Urothelium cell line (cell line): ENCODE data around the gene CDCA4.
"Not testable (repeated sequence)": the region's sequence is repeated elsewhere in the genome, so short reads cannot be mapped to it uniquely, and the experiment has no call there.

Source experiments
- DNase-seq: peaks from one replicate; pipeline ENCODE4 v3.0.0; 2011; ENCODE audit warnings: low spot score, mixed read lengths
- FAIRE-seq: peaks from 2 replicates; lab custom pipeline; 2011; peaks lifted over from hg19 to GRCh38; lab: Jason Lieb, UNC

The CDCA4 gene

DNA sequence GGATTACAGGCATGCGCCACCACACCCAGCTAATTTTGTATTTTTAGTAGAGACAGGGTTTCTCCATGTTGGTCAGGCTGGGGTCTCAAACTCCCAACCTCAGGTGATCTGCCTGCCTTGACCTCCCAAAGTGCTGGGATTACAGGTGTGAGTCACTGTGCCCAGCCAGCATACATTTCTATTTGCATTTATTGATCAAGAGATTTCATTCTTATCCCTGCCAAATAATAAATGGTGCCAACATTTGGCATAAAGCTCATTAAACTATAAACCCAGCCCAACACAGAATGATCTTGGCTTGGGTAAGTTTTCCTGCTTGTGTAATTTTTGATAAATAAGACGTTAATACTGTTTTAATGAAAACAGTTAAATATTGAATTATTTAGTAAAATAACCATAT is 14.7 kb upstream of the CDCA4 start:
- not testable (repeated sequence) for FAIRE-seq

DNA sequence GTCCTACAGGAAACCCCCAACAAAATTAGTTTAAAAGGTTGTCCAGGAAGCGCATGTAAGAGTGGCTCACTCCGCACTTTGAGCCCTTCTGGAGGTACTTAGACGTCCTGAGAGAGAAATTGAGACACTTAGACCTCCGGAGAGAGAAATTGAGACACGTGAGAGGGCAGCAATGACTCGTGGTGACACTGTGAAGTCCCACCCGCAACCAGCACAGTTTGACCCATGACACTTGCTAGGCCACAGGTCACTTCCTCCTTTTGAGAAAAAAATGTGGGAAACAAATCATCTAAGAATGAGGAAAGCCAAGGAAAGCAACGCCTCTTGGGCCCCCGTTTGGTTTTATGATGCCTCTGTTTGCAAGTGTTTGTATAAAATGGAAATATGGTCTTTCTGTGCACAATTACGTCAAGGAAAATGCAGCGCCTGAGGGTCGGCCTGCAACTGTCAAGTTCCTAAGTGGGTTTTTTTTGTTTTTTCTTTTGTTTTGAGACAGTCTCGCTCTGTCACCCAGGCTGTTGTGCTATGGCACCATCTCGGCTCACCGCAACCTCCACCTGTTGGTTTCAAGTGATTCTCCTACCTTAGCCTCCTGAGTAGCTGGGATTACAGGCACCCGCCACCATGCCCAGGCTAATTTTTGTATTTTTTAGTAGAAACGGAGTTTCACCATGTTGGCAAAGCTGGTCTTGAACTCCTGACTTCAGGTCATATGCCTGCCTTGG is 13.6 kb upstream of the CDCA4 start:
- DNase-seq (no peak), FAIRE-seq (no peak)

More for the DNA sequence above, 14.7 kb upstream of the CDCA4 start:
- DNase-seq, result not testable (repeated sequence)

DNA sequence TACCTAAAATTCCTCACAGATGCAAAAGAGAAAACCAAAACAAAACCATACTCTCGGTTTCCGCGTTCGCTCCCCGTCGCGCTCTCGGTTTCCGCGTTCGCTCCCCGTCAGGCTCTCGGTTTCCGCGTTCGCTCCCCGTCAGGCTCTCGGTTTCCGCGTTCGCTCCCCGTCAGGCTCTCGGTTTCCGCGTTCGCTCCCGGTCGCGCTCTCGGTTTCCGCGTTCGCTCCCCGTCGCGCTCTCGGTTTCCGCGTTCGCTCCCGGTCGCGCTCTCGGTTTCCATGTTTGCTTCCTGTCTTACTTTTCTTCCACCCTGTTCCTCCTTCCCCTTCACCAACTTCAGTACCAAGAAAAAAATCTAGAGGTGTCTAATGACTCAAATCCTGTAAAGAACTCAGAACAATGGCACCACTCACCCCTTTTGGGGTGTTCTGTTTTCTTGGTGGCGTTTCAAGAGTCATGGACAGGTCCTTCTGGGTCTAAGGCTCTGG is 12.6 kb upstream of the CDCA4 start:
- not testable (repeated sequence) for DNase-seq, FAIRE-seq

DNA sequence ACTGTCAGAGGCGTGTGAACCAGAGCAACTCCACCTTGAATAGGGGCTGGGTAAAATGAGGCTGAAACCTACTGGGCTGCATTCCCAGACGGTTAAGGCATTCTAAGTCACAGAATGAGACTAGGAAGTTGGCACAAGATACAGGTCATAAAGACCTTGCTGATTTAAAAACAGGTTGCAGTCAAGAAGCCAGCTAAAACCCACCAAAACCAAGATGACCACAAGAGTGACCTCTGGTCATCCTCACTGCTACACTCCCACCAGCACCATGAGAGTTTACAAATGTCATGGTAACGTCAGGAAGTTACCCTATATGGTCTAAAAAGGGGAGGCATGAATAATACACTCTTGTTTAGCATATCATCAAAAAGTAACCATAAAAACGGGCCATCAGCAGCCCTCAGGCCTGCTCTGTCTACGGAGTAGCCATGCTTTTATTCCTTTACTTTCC is 11.6 kb upstream of the CDCA4 start:
- not testable (repeated sequence) for DNase-seq, FAIRE-seq

DNA sequence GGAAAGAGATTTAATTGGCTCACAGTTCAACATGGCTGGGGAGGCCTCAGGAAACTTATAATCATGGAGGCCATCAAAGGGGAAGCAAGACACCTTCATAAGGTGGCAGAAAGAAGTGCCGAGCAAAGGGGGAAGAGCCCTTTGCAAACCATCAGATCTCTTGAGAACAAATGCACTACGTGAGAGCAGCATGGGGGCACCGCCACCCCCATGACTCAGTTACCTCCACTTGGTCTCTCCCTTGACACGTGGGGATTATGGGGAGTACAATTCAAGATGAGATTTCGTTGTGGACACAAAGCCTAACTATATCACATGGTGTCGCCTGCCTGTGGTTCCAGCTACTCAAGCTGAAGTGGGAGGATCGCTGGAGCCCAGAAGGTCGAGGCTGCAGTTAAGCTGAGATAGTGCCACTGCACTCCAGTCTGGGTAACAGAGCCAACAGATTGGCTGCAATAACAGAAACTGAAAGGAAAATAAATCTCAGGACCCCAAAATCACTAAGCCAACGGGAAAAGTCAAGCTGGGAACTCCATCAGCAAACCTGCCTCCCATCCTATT is 10.0 kb upstream of the CDCA4 start:
- no peak for DNase-seq
- no peak for FAIRE-seq

DNA sequence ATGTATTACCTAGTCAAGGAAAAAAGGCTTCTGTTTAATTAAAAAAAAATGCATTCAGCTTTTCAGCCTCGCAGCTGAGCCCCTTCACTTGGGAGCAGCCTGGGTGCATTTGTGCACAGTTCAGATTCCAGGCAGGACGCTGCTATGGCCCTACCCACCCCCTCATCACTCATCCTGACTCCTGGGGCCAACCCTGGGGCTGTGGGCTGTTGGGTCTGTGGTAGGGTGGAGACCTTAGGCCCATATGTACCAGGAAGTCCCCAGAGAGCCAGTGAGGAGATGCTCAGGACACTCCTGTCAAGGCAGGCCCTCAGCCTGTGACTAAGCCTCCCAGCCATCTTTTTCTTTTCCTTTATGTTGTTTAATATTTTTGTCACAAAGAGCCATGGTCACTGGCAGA is 9.3 kb upstream of the CDCA4 start:
- no peak for DNase-seq
- FAIRE-seq, result no peak

DNA sequence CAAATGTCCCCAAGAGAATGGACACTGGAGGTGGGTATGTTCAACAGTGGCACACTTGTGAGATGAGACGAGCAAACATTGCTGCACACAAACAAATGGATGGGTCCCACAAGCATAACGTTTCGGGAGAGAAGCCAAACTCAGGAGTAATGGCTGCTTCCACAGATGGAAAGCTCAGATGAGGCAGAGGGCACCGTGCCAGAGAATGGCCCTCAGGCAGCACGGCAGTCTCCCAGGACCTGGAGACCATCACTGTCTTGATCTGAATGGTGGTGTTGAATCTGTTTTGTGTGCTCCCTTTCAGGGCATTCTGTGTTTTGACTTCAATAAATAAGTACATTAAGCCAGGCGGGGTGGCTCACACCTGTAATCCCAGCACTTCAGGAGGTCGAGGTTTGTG is 8.5 kb upstream of the CDCA4 start:
- FAIRE-seq (no peak), DNase-seq (no peak)

DNA sequence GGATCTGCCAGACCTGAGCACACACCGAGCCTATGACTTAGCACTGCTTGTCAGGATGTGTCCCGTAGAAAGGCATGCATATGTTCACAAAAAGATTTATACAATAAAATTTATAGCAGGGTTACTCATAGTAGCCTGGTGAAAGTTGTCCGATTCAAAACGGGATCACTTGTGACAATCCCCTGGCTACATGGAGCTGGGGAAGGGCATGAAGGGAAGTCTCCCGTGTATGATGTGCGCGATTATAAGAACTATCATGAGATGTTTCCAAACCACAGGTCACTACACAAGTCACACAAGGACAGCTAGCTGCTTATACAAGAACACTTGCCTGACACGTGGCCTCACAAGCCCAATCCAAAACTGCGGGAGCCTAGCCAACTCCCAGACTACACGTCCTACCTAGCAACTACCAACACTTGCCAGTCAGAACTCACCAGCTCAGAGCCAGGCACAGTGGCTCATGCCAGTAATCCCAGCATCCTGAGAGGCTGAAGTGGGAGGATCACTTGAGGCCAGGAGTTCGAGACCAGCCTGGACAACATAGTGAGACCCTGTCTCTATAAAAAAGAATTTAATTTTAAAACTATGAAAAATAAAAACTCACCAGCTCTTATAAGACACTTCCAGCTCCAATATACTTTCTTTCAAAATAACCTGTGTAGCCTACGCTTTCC is 7.5 kb upstream of the CDCA4 start:
- FAIRE-seq, result no peak
- no peak for DNase-seq

DNA sequence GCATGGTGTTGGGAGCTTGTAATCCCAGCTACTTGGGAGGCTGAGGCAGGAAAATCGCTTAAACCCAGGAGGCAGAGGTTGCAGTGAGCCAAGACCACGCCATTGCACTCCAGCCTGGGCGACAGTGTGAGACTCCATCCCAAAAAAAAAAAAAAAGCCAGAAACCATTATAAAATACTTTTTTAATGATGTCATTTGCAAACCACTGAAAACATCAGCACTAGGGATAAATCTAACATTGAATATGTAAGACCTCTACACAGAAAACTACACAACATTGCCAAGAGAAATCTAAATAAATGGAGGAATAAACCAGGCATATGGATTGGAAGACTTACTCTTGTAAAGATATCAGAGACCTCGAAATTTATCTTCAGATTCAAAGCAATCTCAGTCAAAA is 6.8 kb upstream of the CDCA4 start:
- DNase-seq, FAIRE-seq: not testable (repeated sequence)

DNA sequence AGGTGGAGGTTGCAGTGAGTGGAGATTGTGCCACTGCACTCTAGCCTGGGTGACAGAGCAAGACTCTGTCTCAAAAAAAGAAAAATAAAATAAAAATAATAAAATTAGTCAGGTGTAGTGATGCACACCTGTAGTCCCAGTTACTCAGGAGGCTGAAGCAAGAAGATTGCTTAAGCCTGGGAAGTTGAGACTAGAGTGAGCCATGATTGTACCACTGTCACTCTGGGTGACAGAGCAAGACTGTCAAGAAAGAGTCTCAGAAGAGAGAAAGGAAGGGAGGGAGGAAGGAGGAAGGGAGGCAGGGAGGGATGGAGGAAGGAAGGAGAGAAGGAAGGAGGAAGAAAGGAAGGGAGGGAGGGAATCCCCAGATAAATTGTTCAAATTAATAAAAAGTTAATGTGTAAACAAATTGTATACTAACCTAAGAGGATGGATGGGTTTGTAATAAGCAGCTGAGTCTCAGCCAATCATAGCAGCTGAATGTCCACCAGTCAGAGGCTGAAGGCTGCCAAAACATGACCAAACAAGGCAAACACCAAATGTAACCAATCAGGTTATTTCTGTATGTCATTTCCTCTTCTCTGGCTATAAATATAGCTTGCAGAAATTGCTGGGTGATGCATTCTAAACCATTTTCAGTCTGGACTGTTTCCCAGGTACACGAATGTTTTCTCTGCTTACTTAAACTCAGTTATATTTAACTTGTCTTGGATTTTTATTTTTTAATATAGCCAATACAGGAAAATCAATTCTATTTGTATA is 6.1 kb upstream of the CDCA4 start:
- no peak for FAIRE-seq
- no peak for DNase-seq

DNA sequence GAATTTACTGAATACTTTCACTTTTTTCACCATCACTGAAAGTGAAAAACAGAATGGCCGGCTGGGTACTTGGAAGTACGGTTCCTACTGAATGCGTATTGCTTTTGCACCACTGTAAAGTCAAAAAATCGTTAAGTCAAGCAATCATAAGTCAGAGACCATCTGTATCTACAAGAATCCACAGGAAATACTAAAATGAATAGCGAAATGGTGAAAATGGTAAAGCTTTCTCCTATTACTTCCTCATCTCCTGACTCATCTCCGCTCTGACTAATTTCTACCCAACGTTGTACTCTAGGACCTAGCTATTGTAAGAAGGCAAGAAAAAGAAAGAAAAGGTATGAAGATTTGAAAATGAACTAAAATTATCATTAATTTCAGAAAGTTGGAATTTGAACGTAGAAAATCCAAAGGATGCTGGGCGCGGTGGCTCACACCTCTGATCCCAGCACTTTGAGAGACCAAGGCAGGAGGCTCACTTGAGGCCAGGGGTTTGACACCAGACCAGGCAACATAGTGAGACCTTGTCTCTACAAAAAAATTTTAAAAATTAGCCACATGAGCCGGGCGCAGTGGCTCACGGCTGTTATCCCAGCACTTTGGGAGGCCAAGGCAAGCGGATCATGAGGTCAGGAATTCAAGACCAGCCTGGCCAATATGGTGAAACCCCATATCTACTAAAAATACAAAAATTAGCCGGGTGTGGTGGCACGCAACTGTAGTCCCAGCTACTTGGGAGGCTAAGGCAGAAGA is 5.3 kb upstream of the CDCA4 start:
- DNase-seq (no peak), FAIRE-seq (no peak)

DNA sequence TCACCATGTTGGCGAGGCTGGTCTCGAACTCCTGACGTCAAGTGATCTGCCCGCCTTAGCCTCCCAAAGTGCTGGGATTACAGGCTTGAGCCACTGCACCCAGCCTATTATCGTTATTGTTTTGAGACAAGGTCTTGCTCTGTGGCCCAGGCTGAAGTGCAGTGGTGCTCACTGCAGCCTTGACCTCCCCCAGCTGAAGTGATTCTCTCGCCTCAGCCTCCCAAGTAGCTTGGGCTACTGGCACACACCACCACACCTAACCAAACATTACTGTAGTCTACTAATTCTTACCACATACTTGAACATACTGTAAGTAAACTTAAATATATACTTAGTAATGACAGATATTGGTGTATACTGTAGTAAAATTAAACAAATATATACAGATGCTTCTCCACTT is 4.5 kb upstream of the CDCA4 start:
- FAIRE-seq, result no peak

DNA sequence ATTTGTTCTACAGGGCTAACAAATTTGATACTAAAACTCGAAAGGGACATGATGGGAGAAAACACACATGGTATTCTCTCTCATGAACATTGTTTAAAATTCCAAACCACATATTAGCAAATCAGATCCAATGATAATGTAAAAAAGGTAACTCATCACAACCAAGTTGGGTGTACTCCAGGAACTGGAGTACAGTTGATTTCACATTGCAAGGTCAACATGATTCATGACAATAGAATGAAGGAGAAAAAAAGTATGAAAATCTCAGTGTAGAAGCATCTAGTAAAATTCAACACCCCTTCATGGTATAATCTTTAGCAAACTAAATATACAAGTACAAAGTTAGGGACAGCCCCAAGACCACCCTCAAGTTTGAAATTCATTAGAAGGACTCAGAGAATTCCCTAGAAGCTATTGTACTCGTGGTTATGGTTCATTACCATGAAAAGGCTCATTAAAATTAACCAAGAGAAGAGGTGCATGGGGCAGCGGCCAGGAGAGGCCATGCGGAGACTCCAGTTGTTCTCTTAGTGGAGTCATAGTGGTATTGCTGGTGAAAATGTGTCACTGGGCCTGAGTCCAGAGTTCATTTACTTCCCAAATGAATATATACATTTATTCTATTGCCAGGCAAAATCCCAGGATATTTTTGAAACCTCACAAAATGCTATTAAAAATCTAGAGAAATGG is 3.1 kb upstream of the CDCA4 start:
- no peak for DNase-seq
- FAIRE-seq, result no peak

More for the DNA sequence above, 4.5 kb upstream of the CDCA4 start:
- DNase-seq, result no peak

DNA sequence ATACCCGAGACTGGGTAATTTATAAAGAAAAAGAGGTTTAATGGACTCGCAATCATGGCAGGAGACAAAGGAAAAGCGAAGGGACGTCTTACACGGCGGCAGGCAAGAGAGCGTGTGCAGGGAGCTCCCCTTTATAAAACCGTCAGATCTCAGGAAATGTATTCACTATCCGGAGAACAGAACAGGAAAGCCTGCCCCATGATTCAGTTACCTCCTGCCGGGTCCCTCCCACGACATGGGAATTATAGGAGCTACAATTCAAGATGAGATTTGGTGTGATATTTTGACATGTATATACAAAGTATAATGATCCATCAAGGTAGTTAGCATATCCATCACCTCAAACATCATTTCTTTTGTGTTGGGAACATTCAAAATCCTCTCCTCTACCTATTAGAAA is 2.3 kb upstream of the CDCA4 start:
- no peak for FAIRE-seq

DNA sequence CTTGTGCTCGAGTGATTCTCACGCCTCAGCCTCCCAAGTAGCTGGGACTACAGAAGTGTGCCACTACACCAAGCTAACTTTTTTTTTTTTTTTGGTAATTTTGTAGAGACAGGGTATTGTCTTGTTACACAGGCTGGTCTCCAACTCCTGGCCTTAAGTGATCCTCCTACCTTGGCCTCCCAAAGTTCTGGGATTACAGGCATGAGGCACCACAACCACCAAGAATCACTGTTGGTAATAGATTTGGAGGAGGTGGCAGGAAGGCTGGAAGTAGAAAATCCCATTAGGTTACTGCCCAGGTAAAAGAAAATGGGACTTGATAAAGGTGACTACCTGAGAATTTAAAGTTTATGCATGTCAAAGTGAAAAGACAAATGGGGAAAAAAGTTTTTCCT is 1.4 kb upstream of the CDCA4 start:
- FAIRE-seq (no peak), DNase-seq (no peak)

More for the DNA sequence above, 2.3 kb upstream of the CDCA4 start:
- DNase-seq, result no peak

DNA sequence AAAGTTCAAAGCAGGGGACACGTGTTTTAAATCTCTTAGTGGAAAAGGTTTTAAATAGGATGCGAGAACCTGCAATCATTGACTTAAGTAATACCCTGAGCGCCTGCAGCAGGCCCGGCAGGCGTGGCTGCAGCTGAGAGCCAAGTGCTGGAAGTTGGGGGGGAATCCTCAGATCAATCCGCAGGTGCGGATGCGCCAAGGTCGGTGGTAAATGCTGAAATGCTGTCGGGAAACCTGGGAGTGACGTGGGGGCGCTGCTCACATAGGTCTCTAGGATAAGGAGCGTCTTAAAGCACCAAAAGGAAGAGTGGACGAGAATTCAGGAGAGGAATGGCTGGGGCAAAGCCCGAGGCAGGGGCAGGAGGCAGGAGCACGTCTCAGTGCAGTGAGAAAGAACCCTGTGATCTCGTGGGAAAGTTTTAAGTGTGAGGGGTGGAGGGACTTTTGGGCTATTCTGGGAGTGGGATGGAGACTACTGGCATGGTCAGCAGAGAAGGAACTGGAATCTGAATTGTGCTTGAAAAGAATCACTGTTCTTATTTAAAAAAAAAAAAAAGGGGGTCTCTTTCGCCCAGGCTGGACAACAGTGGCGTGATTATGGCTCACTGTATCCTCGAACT is 883 bp upstream of the CDCA4 start:
- FAIRE-seq, result no peak
- no peak for DNase-seq

DNA sequence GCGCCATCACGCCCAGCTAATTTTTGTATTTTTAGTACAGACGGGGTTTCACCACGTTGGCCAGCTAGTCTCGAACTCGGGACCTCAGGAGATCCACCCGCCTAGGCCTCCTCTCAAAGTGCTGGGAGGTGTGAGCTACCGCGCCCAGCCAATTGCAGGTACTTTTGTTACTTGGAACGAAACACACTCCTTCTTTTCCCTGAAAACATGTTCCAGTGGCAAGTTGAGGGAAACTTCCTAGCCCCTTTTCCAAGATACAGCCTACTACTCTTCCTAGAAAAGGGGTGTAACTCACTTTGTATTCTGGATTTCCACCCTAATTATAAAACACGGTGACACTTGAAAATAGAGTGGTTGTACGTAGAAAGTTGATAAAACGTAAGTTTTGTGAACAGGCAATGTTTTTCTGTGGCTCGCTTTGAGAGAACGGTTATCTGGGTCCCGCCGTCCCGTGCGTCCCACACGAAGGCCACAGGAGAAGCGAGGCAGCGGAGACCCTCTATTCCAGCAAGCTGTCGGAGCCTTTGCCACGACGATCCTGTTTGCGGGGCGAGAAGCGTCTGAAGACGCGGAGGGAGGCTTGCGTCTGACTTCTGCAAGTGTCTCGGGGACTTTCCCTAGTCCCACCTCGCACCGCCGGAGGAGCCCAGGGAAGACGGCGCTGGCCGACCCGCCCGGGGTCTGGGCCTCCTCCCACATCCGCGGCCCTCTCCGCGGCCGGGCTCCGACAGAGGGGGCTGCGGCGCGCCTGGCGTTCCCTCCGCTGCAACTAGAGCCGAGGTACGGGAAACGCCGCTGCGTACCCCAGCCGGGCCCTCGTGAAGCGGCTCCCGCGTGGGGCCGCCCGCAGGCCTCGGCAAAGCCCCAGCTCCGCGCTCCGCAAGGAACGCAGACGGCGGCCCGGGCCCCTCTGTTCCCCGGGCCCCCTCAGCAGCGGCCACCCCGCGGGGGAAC is 745 bp downstream of the CDCA4 start:
- DNase-seq (no peak), FAIRE-seq (no peak)

DNA sequence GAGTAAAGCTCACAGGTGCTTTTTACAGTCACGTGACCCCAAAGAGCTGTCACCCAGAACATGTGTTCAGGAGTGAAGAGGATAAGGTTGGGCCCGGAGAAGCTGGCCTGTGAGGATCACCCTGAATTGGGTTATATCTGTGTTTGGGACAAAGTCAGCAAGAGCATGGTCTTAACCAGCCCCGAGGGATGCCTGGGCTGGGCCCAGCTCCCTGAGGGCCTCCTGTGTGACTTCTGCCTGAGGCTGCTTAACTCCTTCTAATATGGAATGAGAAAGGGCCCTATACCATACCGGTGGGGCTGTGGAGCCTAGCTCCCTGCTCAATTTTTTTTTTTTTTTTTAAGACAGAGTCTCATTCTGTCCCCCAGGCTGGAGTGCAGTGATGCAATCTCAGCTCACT is 2.5 kb downstream of the CDCA4 start:
- FAIRE-seq (no peak), DNase-seq (no peak)
